Measurements from ENCODE around the gene FAM228A. TPM values are rescaled to one million over a fixed set of nuclear protein-coding genes. Genes with fewer than 3 reads are reported as not detected.
A peak's percentile ranks its signal among the peaks of the same experiment; 100 is the strongest.

Gene FAM228A
- total and polyA plus RNA-seq, 2 donors (not counting 3 experiments of a cell fraction or from before 2014, with no cell fraction given), result 0.36 to 1.00 TPM

- no peaks in the 10 kb centered on the region for H3K27me3 ChIP-seq (ENCODE audit: control insufficient read depth in 2 of 2, insufficient read depth in 2 of 2, low read length in 2 of 2)
- peak; percentile 8 for DNase-seq (ENCODE audit: low read depth, low spot score)
- dilution Hi-C loops (cut with MboI; ENCODE audit: extremely low pct_ligation_motif_present, low sequenced_read_pairs), result no loop called here
- no peak overlapping the region for H3K4me3 ChIP-seq (replicated peaks in 1 of 3; ENCODE audit: insufficient read depth in 1 of 3, low read depth in 1 of 3, low read length in 3 of 3)
- H3K9ac ChIP-seq (replicated peaks; ENCODE audit: extremely low read depth, insufficient read depth, low read length), result no peak overlapping the region
- H3K36me3 ChIP-seq (ENCODE audit: control insufficient read depth in 2 of 2, extremely low read depth in 1 of 2, insufficient read depth in 2 of 2, low read length in 2 of 2), result no peaks in the 10 kb centered on the region
- H2AFZ ChIP-seq (ENCODE audit: low read depth, low read length), result no peak overlapping the region
- no peaks in the 10 kb centered on the region for H3K9me1 ChIP-seq (replicated peaks; ENCODE audit: control insufficient read depth, extremely low read depth, insufficient read depth, low read length)
- BruUV-seq (replicated peaks), result no TSS peak
- no peaks in the 10 kb centered on the region for H3K79me2 ChIP-seq (ENCODE audit: control insufficient read depth, insufficient read depth, low read length)
- no peak overlapping the region for H3K27ac ChIP-seq (ENCODE audit: insufficient read depth, low read depth, low read length)
- H3K9me3 ChIP-seq (replicated peaks; ENCODE audit: control insufficient read depth, insufficient read depth, low read length), result no peaks in the 10 kb centered on the region
- no peak overlapping the region for H3K4me2 ChIP-seq (ENCODE audit: insufficient read depth, low read length)
- H3K4me1 ChIP-seq (ENCODE audit: control insufficient read depth, extremely low read depth, insufficient read depth, low read length), result no peaks in the 10 kb centered on the region
- ChIA-PET POLR2A (no interaction called here), CTCF (no interaction called here)
- no peaks in the 10 kb centered on the region for H4K20me1 ChIP-seq (replicated peaks; ENCODE audit: control insufficient read depth, extremely low read depth, insufficient read depth, low read length)
- TF ChIP-seq EZH2 (IDR thresholded peaks at IDR 0.05; ENCODE audit: borderline replicate concordance, low read depth, low read length, severe bottlenecking) (no peak), FOS (IDR thresholded peaks at IDR 0.05; ENCODE audit: borderline replicate concordance, insufficient read depth, low read length) (no peak), POLR2A (IDR thresholded peaks at IDR 0.05; ENCODE audit: low read depth, low read length) (no peak)
- no peak for FAIRE-seq
- intact Hi-C loops (cut with micrococcal nuclease), result no loop called here
These were observed 63.3 kb downstream of the FAM228A start for GRCh38 chr2:24238158-24238557.

- H3K27ac ChIP-seq (ENCODE audit: insufficient read depth, low read depth, low read length), result no peak overlapping the region
- POLR2A ChIA-PET, result no interaction called here
- FAIRE-seq, result no peak
- intact Hi-C loops (cut with micrococcal nuclease), result no loop called here
- CTCF ChIA-PET, result no interaction called here
- no peaks in the 10 kb centered on the region for H3K79me2 ChIP-seq (ENCODE audit: control insufficient read depth, insufficient read depth, low read length)
- no peaks in the 10 kb centered on the region for H4K20me1 ChIP-seq (replicated peaks; ENCODE audit: control insufficient read depth, extremely low read depth, insufficient read depth, low read length)
- no TSS peak for BruUV-seq (replicated peaks)
- no peak overlapping the region for H3K4me2 ChIP-seq (ENCODE audit: insufficient read depth, low read length)
- H3K9me1 ChIP-seq (replicated peaks; ENCODE audit: control insufficient read depth, extremely low read depth, insufficient read depth, low read length), result no peaks in the 10 kb centered on the region
- no peaks in the 10 kb centered on the region for H3K27me3 ChIP-seq (ENCODE audit: control insufficient read depth in 2 of 2, insufficient read depth in 2 of 2, low read length in 2 of 2)
- TF ChIP-seq POLR2AphosphoS5 (IDR thresholded peaks at IDR 0.05; ENCODE audit: insufficient read depth, low read depth, low read length) (no peak), POLR2A (IDR thresholded peaks at IDR 0.05; ENCODE audit: low read depth, low read length) (no peak), CTCF (IDR thresholded peaks at IDR 0.05; ENCODE audit: extremely low read depth in 1 of 2, insufficient read depth in 1 of 2, low read depth in 1 of 2, low read length in 2 of 2) (no peak), JUN (IDR thresholded peaks at IDR 0.05; ENCODE audit: borderline replicate concordance, insufficient read depth, insufficient read length, low read depth) (no peak), MYC (IDR thresholded peaks at IDR 0.05; ENCODE audit: low read depth, low read length) (no peak), GATA2 (IDR thresholded peaks at IDR 0.05; ENCODE audit: insufficient read depth, insufficient read length, low read depth, low read length) (no peak), EZH2 (IDR thresholded peaks at IDR 0.05; ENCODE audit: borderline replicate concordance, low read depth, low read length, severe bottlenecking) (no peak), FOS (IDR thresholded peaks at IDR 0.05; ENCODE audit: borderline replicate concordance, insufficient read depth, low read length) (no peak)
- TF ChIP-seq, protein P1, sequence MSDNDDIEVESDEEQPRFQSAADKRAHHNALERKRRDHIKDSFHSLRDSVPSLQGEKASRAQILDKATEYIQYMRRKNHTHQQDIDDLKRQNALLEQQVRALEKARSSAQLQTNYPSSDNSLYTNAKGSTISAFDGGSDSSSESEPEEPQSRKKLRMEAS (IDR thresholded peaks at IDR 0.05; ENCODE audit: insufficient read depth, insufficient read length), result no peak
- no peak overlapping the region for H2AFZ ChIP-seq (ENCODE audit: low read depth, low read length)
- H3K4me1 ChIP-seq (ENCODE audit: control insufficient read depth, extremely low read depth, insufficient read depth, low read length), result no peaks in the 10 kb centered on the region
- H3K9me3 ChIP-seq (replicated peaks; ENCODE audit: control insufficient read depth, insufficient read depth, low read length), result no peaks in the 10 kb centered on the region
- no peak overlapping the region for H3K9ac ChIP-seq (replicated peaks; ENCODE audit: extremely low read depth, insufficient read depth, low read length)
- no peaks in the 10 kb centered on the region for H3K36me3 ChIP-seq (ENCODE audit: control insufficient read depth in 2 of 2, extremely low read depth in 1 of 2, insufficient read depth in 2 of 2, low read length in 2 of 2)
- no peak for DNase-seq (ENCODE audit: low read depth, low spot score)
- dilution Hi-C loops (cut with MboI; ENCODE audit: extremely low pct_ligation_motif_present, low sequenced_read_pairs), result no loop called here
- no peak overlapping the region for H3K4me3 ChIP-seq (replicated peaks in 1 of 3; ENCODE audit: insufficient read depth in 1 of 3, low read depth in 1 of 3, low read length in 3 of 3)
These were observed 64.7 kb downstream of the FAM228A start for GRCh38 chr2:24239553-24239952.
